Natural killer cell (primary cell): Measurements from ENCODE around the gene CIAPIN1. TPM values are rescaled to one million over a fixed set of nuclear protein-coding genes. Genes with fewer than 3 reads are reported as not detected.
"Not testable (repeated sequence)": the region's sequence is repeated elsewhere in the genome, so short reads cannot be mapped to it uniquely, and the experiment has no call there.

Experiments
- ATAC-seq, 3 donors: fragments of 150-1000 bp in 2 of 3; fragments of 200-7000 bp in 1 of 3; cut with Tn5 transposase; 1 replicate in 1 of 3; 2 replicates in 2 of 3; pipeline ENCODE4 v1.10.0; 2021; ENCODE audit warnings: mild to moderate bottlenecking in 2 of 3, moderate library complexity in 2 of 3
- DNase-seq, 2 donors: peaks; one replicate each; pipeline versions ENCODE4 v3.0.0 to v3.0.0-alpha.2; 2013 to 2021; ENCODE audit warnings: mixed read lengths in 1 of 2
- H3K27ac ChIP-seq: one replicate; pipeline ENCODE4 v1.5.1; 2013; ENCODE audit warnings: mild to moderate bottlenecking, low read length
- H3K27me3 ChIP-seq: one replicate; pipeline ENCODE4 v1.6.1; 2013; ENCODE audit warnings: low read length; ENCODE audit not compliant: control insufficient read depth, insufficient read depth
- H3K36me3 ChIP-seq: one replicate; pipeline ENCODE4 v1.6.1; 2013; ENCODE audit warnings: low read length; ENCODE audit not compliant: control insufficient read depth, insufficient read depth
- H3K4me1 ChIP-seq: one replicate; pipeline ENCODE4 v1.6.1; 2013; ENCODE audit warnings: low read length; ENCODE audit not compliant: control insufficient read depth, insufficient read depth
- H3K4me3 ChIP-seq: one replicate; pipeline ENCODE4 v1.5.1; 2013; ENCODE audit warnings: low read length
- H3K9me3 ChIP-seq: one replicate; pipeline ENCODE4 v1.6.1; 2013; ENCODE audit warnings: low read length; ENCODE audit not compliant: control insufficient read depth, insufficient read depth
- H3K27ac Mint-ChIP-seq, 2 donors: one replicate each; pipeline ENCODE4 v1.8.0; 2022; ENCODE audit warnings: mild to moderate bottlenecking in 2 of 2, mixed read lengths in 2 of 2, moderate library complexity in 1 of 2
- H3K27me3 Mint-ChIP-seq, 2 donors: one replicate each; pipeline ENCODE4 v1.8.0; 2022; ENCODE audit warnings: low read depth in 2 of 2, mixed read lengths in 2 of 2
- H3K36me3 Mint-ChIP-seq: one replicate; pipeline ENCODE4 v1.8.0; 2022; ENCODE audit warnings: mixed read lengths
- H3K4me1 Mint-ChIP-seq, 2 donors: one replicate each; pipeline ENCODE4 v1.8.0; 2022; ENCODE audit warnings: mixed read lengths in 2 of 2
- H3K4me3 Mint-ChIP-seq: one replicate; pipeline ENCODE4 v1.8.0; 2022; ENCODE audit warnings: mild to moderate bottlenecking, moderate library complexity, mixed read lengths
- H3K9me3 Mint-ChIP-seq, 2 donors: one replicate each; pipeline ENCODE4 v1.8.0; 2022; ENCODE audit warnings: mixed read lengths in 2 of 2
- CTCF ChIP-seq: fragments of 200-600 bp; IDR thresholded peaks from one replicate; pipeline ENCODE4 v1.8.0; 2022; ENCODE audit warnings: antibody characterized with exemption
- WGBS: methylation state at CpG from one replicate; pipeline ENCODE4 v1.1.7; 2013; ENCODE audit warnings: missing lambda C conversion rate; ENCODE audit not compliant: insufficient coverage; 5-methylcytosine and 5-hydroxymethylcytosine counted together
- intact Hi-C: fragments of 100-400 bp; cut with micrococcal nuclease; formaldehyde crosslinking; loops from one replicate; pipeline ENCODE4 v1.14.2; 2022
- total RNA-seq, 4 donors: library from RNA; stranded (reverse); fragments of 120-200 nt in 1 of 4; gene quantifications; one replicate each; pipeline versions ENCODE4 v1.2.3 to v1.2.4, GENCODE V29; 2013 to 2022

Gene CIAPIN1
- total RNA-seq, 3 donors from 2014 or later (not counting 1 experiment from before 2014, with no cell fraction given): 41.1 to 48.8 (median 42.9) TPM

GRCh38 chr16:57405097-57405496 is 42.1 kb downstream of the CIAPIN1 start:
- no peaks in the 10 kb centered on the region for H3K9me3 Mint-ChIP-seq
- H3K27me3 Mint-ChIP-seq: peaks cover 0 to 18% of the 10 kb centered on the region in 2 donors
- DNase-seq: no peak
- Histone ChIP-seq H3K4me1 (peaks cover 4% of the 10 kb centered on the region), H3K27ac (no peak overlapping the region), H3K4me3 (no peak overlapping the region), H3K36me3 (no peaks in the 10 kb centered on the region), H3K9me3 (no peaks in the 10 kb centered on the region), H3K27me3 (no peaks in the 10 kb centered on the region)
- 75% methylated on average over 3 of the region's 3 CpGs for WGBS
- no peak for ATAC-seq
- no peak overlapping the region for H3K4me3 Mint-ChIP-seq
- TF ChIP-seq CTCF: no peak
- intact Hi-C loops: no loop called here
- H3K4me1 Mint-ChIP-seq: no peaks in the 10 kb centered on the region
- H3K36me3 Mint-ChIP-seq: no peaks in the 10 kb centered on the region
- no peak overlapping the region for H3K27ac Mint-ChIP-seq

- H3K4me3 ChIP-seq: no peak within 1 kb of the TSS
- intact Hi-C loops: no loop called here
- peaks cover 4% of the 10 kb centered on the region for H3K4me1 ChIP-seq
- no peaks in the 10 kb centered on the region for H3K36me3 ChIP-seq
- no peak within 1 kb of the TSS for H3K27ac ChIP-seq
- no peak for ATAC-seq
- TF ChIP-seq CTCF: no peak
- H3K9me3 ChIP-seq: no peaks in the 10 kb centered on the region
- no peaks in the 10 kb centered on the region for H3K9me3 Mint-ChIP-seq
- no peaks in the 10 kb centered on the region for H3K36me3 Mint-ChIP-seq
- H3K27ac Mint-ChIP-seq: no peak within 1 kb of the TSS
- H3K27me3 Mint-ChIP-seq: peaks cover 0 to 15% of the 10 kb centered on the region in 2 donors
- no peak for DNase-seq
- no peak within 1 kb of the TSS for H3K4me3 Mint-ChIP-seq
- 82% methylated on average over 17 of the region's 17 CpGs for WGBS
- no peaks in the 10 kb centered on the region for H3K4me1 Mint-ChIP-seq
- no peaks in the 10 kb centered on the region for H3K27me3 ChIP-seq
Observed at GRCh38 chr16:57403965-57404817, 43.0 kb downstream of the CIAPIN1 start, which contains the start of gene CCL17. CCL17 (plus strand) TSS chr16:57404767; CDS start chr16:57413933, 9,166 bp downstream.

GRCh38 chr16:57401943-57402640 is 45.1 kb downstream of the CIAPIN1 start:
- DNase-seq: no peak
- Histone ChIP-seq H3K27me3 (no peaks in the 10 kb centered on the region), H3K36me3 (no peaks in the 10 kb centered on the region), H3K27ac (no peak overlapping the region), H3K4me3 (no peak overlapping the region), H3K4me1 (peaks cover 4% of the 10 kb centered on the region), H3K9me3 (no peaks in the 10 kb centered on the region)
- Mint-ChIP-seq H3K4me3 (no peak overlapping the region), H3K36me3 (no peaks in the 10 kb centered on the region), H3K27me3 (peaks cover 0 to 11% of the 10 kb centered on the region in 2 donors), H3K27ac (no peak overlapping the region), H3K4me1 (no peaks in the 10 kb centered on the region), H3K9me3 (no peaks in the 10 kb centered on the region)
- ATAC-seq: no peak
- 81% methylated on average over 7 of the region's 7 CpGs for WGBS
- intact Hi-C loops: no loop called here
- no peak for TF ChIP-seq CTCF

- H3K4me1 ChIP-seq, ATAC-seq, H3K27me3 Mint-ChIP-seq, H3K4me3 Mint-ChIP-seq, H3K27ac Mint-ChIP-seq, H3K36me3 ChIP-seq, intact Hi-C loops, H3K9me3 Mint-ChIP-seq, H3K4me1 Mint-ChIP-seq, H3K4me3 ChIP-seq, H3K27ac ChIP-seq, DNase-seq, H3K36me3 Mint-ChIP-seq, H3K9me3 ChIP-seq, H3K27me3 ChIP-seq: not testable (repeated sequence)
- 97% methylated on average over 4 of the region's 4 CpGs for WGBS
Observed at GRCh38 chr16:57397493-57397892, 49.7 kb downstream of the CIAPIN1 start.
